Kidney tubule cell (primary cell): Measurements from ENCODE around the gene MRPL46.
A peak's percentile ranks its signal among the peaks of the same experiment; 100 is the strongest.

ENCODE experiments used
- DNase-seq: peaks from one replicate; pipeline ENCODE4 v3.0.0-alpha.2; 2018; ENCODE audit warnings: low spot score

The MRPL46 gene

GRCh38 chr15:88467073-88467934 lies at the start of gene MRPL46, which contains the start of gene MRPS11:
Gene MRPL46 (minus strand): TSS chr15:88467388. CDS start chr15:88467377, 11 bp downstream.
Gene MRPS11 (plus strand): TSS chr15:88467708. CDS start chr15:88467718, 10 bp downstream.
- peak; percentile 89 for DNase-seq

- peak; percentile 19 for DNase-seq
Observed at GRCh38 chr15:88513195-88513594, 46.0 kb upstream of the MRPL46 start.

- DNase-seq, result no peak
Observed at GRCh38 chr15:88512601-88513000, 45.4 kb upstream of the MRPL46 start.

- no peak for DNase-seq
Observed at GRCh38 chr15:88512078-88512477, 44.9 kb upstream of the MRPL46 start.

- DNase-seq, result no peak
Observed at GRCh38 chr15:88511161-88511560, 44.0 kb upstream of the MRPL46 start.

- DNase-seq, result no peak
Observed at GRCh38 chr15:88509964-88510363, 42.8 kb upstream of the MRPL46 start.

GRCh38 chr15:88509321-88509720 lies 42.1 kb upstream of the MRPL46 start:
- no peak for DNase-seq

- DNase-seq, result no peak
Observed at GRCh38 chr15:88506628-88507027, 39.4 kb upstream of the MRPL46 start.

GRCh38 chr15:88505721-88506120 lies 38.5 kb upstream of the MRPL46 start:
- peak; percentile 6 for DNase-seq

GRCh38 chr15:88504445-88504844 lies 37.3 kb upstream of the MRPL46 start:
- no peak for DNase-seq

- no peak for DNase-seq
Observed at GRCh38 chr15:88498996-88499395, 31.8 kb upstream of the MRPL46 start.

- DNase-seq, result no peak
Observed at GRCh38 chr15:88497109-88497765, 30.0 kb upstream of the MRPL46 start.

- no peak for DNase-seq
Observed at GRCh38 chr15:88493844-88494243, 26.7 kb upstream of the MRPL46 start.

GRCh38 chr15:88491158-88491557 lies 24.0 kb upstream of the MRPL46 start:
- DNase-seq, result no peak

- DNase-seq, result no peak
Observed at GRCh38 chr15:88490036-88490435, 22.8 kb upstream of the MRPL46 start.

GRCh38 chr15:88489321-88489720 lies 22.1 kb upstream of the MRPL46 start:
- DNase-seq, result no peak

- DNase-seq, result peak; percentile 20
Observed at GRCh38 chr15:88487796-88488523, 20.8 kb upstream of the MRPL46 start.

- DNase-seq, result no peak
Observed at GRCh38 chr15:88487178-88487795, 20.1 kb upstream of the MRPL46 start.

- no peak for DNase-seq
Observed at GRCh38 chr15:88484682-88485331, 17.6 kb upstream of the MRPL46 start.

GRCh38 chr15:88482263-88482662 lies 15.1 kb upstream of the MRPL46 start:
- no peak for DNase-seq

- no peak for DNase-seq
Observed at GRCh38 chr15:88480981-88481380, 13.8 kb upstream of the MRPL46 start.

GRCh38 chr15:88479169-88479568 lies 12.0 kb upstream of the MRPL46 start:
- no peak for DNase-seq
